T47D (cell line): ENCODE measurements around the gene HEBP2.

Experiments used
- DNase-seq, 2 experiments: peaks; one replicate each; pipeline versions ENCODE4 v3.0.0 to v3.0.0-alpha.2; 2011 to 2012; ENCODE audit warnings: low read depth in 1 of 2, low spot score in 1 of 2
- JUND ChIP-seq: IDR thresholded peaks from 2 replicates; pipeline ENCODE4 v1.6.1; 2012; ENCODE audit warnings: low read depth
- in situ Hi-C: cut with HindIII; loops from 2 replicates; pipeline ENCODE4 v1.10.0; 2016; ENCODE audit warnings: low sequenced_read_pairs, low pct_unique_long_range_greater_than_20kb

Gene HEBP2

DNA sequence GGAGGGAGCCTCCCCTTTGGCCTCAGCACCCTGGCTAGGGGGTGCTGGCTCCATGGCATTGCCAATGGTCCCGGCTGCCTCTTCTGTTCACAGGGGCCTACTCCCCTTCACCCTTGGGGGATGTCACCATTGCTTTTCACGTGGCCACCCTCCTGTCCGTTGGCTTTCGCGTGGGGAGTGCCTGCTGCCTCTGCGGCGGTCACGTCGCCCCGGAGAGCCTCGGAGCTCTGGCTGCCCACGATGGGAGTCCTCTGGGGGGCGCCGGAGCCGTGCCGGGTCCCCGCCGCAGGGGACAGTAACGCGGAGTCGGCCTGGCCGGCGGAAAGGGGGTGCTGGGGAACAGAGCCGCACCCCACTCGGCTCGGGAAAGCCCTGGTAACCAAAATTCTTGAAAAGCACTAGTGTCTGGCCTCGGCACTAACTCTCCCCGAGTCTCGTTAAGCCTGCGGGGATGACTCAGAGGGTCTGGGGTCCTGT, 661 bp upstream of the HEBP2 start:
- DNase-seq: no peak
- no peak for TF ChIP-seq JUND
- in situ Hi-C loops: no loop called here

DNA sequence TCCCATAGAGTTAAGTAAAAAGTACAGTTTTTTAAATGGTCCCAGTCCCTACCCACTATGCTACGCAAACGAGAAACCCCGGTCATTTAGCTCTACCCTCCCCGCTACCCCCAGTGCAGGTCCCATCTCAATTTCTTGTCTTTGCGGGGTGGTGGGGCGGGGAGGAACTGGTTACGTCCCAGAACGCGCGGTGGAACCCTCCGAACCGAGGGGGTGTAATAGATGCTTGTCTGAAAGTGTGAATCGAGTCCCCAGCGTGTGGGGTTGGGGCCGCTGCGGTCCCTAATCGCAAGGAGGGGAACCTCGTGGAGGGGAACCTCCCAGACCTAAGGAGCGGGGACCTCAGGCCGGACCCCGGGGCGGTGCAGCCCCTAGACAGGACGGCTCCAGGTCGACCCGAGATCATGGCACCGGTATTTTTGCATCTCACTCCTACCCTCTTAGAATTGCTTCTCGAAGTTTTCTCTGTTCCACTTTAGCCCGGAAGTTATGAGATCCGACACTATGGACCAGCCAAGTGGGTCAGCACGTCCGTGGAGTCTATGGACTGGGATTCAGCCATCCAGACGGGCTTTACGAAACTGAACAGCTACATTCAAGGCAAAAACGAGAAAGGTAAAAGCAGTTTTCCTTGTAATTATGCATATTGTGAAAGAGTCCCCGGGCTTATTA, 779 bp downstream of the HEBP2 start:
- in situ Hi-C loops: no loop called here
- DNase-seq: peak in 1 of 2 experiments; percentile 28
- no peak for TF ChIP-seq JUND

DNA sequence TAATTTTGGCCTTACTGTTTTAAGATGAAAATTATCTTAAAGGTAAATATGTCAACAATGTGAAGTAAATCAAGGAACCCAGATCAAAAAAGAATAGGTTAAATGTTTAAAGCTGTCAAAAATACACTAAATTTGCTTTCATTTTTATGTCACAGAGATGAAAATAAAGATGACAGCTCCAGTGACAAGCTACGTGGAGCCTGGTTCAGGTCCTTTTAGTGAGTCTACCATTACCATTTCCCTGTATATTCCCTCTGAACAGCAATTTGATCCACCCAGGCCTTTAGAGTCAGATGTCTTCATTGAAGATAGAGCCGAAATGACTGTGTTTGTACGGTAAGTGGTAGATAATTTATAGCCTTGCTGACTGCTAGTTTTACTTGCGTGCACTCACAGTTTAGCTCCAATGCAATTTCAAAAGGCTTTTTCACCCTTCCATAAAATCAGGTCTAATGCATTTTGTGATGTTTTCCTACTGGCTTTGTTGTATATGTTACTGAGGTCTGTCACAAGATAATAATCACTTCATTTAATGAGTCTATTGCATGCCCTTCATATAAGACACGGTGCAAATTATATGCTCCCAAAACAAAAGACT, 1.9 kb downstream of the HEBP2 start:
- in situ Hi-C loops: no loop called here
- TF ChIP-seq JUND: no peak
- DNase-seq: no peak

DNA sequence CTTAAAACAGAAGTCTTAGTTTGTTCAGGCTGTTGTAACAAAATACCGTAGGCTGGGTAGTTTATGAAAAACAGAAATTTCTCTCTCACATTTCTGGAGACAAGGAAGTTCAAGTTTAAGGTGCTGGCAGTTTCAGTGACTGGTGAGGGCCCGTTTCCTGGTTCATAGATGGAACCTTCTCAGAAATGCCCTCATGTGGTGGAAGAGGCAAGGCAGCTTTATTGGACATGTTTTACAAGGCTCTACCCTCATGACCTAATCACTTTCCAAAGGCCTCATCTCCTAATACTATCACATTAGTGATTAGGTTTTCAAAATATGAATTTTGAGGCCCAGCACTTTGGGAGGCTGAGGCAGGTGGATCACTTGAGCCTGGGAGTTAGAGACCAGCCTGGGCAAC, 2.4 kb downstream of the HEBP2 start:
- in situ Hi-C loops: no loop called here
- DNase-seq: peak in 1 of 2 experiments; percentile 51
- no peak for TF ChIP-seq JUND

DNA sequence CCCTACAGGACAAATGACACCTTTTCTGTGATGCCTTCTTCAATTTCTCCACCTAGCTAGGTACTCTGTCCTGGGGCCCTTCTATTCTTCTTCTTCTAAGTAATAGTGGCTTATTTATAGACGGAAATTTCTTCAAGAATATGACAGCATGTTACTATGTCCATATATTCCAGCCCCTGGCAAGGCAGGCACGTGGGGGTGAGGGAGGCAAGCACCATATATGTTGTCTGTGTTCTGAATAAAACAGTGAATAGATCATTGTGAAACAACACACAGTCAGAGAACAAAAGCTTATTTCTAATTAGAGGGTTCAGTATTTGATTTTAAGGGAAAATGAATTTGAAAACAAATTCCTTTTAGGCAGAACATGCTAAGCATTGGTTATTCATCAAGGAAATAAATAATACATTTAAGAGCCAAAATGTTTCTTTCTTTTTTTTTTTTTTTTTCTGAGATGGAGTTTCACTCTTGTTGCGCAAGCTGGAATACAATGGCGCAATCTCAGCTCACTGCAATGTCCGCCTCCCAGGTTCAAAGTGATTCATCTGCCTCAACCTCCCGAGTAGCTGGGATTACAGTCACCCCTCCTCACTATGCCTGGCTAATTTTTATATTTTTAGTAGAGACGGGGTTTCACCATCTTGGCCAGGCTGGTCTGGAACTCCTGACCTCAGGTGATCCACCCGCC, 6.2 kb downstream of the HEBP2 start:
- in situ Hi-C loops: no loop called here
- DNase-seq: no peak
- no peak for TF ChIP-seq JUND

DNA sequence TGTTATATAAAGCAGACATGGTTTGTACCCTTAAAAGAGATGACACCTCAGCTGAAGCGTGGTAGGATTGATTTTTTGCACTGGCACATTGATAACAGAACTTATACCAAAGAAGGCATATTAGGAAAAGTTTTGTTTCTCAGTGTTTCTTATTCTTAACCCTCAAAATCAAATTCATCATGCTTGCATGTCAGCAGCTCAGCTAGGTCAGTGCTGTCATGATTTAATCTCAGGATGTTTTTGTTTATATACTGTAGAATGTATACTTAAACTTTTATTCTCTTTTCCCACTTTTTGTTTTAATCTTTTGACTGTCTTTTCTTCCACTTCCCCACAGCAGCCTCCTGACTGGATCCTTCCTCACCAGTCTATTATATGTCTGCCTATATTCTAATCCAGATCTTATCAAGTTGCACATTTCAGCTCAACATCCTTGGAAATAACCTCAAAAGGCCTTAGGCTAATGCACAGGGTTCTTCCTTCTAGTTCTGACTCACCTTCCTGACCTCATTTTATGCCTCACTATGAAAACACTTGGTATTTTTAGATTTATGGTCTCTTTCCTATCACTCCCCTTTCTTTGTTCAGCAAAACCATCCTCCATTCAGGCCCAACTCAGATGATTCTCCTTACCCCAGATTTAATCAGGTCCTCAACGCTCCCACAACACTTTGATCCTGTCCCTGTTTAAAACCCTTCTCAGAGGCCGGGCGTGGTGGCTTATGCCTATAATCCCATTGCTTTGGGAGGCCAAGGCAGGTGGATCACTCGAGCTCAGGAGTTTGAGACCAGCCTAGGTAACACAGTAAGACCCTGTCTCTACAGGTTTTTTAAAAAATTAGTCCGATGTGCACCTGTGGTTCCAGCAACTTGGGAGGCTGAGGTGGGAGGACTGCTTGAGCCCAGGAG, 7.2 kb downstream of the HEBP2 start:
- TF ChIP-seq JUND: no peak
- DNase-seq: no peak
- in situ Hi-C loops: no loop called here

DNA sequence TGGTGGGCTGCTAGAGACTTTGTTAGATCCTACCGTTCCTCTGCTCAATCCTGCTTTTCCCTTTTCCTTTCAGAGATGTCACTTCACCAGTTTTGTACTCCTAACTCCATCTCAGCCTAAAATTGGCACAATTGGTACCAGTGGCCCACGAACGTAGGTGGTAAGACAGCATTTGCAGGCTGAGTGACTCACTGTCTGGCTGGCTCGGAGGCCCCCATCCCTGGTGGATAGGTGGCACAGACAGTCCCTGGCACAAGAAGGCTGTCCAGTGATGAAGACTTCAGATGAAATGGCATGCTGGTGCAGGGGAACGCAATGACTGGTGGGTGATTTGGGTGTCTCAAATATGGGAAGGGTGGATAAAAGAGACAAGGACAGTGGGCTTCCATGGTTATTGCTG, 11.1 kb downstream of the HEBP2 start:
- no peak for DNase-seq
- in situ Hi-C loops: no loop called here
- TF ChIP-seq JUND: no peak

DNA sequence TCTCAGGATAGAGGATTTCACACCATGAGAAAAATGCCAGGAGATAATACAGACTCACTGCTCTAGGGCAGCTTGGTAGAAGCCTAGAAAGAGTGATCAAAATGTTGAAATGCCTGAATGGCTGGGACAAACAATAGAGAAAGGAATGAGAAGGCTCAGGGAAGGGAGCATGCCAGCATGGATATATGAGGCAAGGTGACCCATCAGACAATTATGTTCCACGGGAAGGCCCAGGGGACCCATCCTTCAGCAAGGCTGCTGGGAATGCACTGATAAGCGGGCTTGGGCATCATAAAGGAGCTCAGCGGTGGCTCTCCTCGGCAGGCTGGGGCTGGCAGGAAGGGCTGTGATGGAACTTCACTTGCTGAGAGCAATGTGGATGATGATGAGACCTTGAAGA, 12.2 kb downstream of the HEBP2 start:
- no peak for TF ChIP-seq JUND
- no peak for DNase-seq
- in situ Hi-C loops: no loop called here

DNA sequence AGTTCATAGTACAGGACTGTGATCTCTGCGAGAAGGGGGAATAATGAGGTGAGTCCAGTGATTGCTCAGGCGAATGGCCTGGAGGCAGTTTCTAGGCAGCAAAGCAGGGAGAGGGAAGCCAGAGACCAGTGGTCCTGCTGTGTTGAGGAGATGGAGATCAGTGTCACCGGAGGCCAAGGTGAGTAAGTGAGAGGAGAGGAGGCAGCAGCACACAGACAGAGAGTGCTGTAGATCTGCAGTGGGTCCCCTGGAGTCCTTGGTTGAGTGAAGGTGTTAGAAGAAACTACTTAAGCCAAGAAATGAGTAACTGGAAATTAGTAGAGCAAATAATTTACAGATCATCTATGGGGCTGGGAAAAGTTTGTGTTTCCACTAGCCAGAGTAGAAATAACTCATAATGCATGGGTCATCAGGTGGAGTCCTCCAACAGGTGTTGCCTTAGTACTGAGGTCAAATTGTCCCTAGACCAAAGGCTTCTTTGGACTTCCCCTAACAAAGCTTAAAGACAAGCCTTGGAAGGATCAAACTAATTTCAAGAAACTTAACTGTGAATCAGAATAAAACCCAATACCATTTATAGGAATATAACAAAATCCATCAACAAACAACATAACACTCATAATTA, 13.6 kb downstream of the HEBP2 start:
- no peak for DNase-seq
- no peak for TF ChIP-seq JUND
- in situ Hi-C loops: no loop called here

DNA sequence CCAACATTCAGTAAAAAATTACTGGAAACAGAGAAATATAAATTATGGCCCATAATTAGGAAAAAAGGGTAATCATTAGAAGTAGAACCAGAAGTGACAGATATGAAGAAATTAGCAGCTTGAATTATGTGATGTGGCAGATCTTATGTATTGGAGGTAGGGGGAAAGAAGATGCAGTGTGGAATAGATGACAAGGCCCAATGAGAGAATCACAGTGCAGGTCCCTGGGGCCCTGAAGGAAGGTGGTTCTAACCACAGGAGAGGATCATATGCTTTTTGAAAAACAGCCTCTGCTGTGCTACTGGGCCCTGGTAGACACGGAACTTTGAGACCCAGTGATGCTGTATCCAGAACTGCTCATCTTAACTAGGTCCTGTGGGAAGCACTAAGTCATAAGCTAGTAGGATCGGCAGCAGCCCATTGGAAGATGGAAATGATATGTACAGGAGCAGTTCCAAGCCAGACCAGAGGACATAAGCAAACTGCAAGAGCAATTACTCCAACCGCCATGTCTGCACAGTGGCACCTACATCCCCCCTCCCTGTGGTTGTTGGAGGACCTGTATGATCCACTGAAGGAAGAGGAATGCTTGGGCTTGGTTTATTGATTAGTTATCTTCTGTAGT, 14.2 kb downstream of the HEBP2 start:
- no peak for TF ChIP-seq JUND
- in situ Hi-C loops: no loop called here
- DNase-seq: no peak

DNA sequence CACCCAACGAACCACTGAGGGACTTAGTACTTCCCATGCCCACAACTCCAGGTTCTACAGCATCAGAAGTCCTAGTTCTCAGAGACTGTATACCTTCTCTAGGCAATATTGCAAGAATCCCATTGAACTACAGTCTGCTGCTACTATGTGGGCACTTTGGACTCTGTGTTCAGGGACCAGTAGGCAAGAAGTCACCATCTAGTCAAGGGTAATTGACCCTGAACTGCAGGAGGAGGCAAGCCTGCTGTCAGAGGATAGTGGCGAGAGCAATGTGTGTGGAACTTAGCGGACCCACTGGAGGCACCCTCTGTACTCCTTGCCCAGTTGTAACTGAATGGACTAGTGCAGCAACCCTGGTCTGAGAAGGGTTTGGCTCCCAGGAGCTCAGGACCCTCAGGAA, 15.7 kb downstream of the HEBP2 start:
- no peak for TF ChIP-seq JUND
- in situ Hi-C loops: no loop called here

DNA sequence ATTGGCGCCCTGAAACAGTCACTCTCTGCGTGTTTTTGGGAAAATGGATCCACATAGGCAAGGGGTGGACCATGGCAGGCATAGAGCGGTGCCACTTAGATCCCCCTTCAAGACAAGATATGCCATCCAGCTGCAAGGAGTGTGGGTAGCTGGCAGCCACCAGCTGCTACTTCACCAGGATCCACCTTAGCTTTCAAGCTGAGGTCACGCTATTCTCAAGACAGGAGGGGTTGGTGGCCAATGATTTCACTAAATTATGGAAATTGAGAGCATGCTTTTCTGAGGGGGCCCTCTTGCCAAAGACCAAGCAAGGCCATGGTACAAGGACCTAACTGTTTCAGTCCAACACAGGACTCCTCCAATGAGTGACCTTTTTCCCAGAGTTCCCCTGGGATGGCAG, 16.3 kb downstream of the HEBP2 start:
- in situ Hi-C loops: no loop called here
- TF ChIP-seq JUND: no peak

More for the DNA sequence above, 15.7 kb downstream of the HEBP2 start:
- no peak for DNase-seq

More for the DNA sequence above, 16.3 kb downstream of the HEBP2 start:
- no peak for DNase-seq
